MM.1S (cell line): ENCODE results near the gene SHOC1.

Experiments used
- DNase-seq: peaks from one replicate; pipeline ENCODE4 v3.0.0-alpha.2; 2015
- H2AFZ ChIP-seq: fragments of 300-600 bp; sonication (generic); 2 replicates; pipeline ENCODE4 v1.6.0; 2016; ENCODE audit warnings: antibody characterized with exemption, low read length
- H3F3A ChIP-seq: fragments of 300-600 bp; sonication (generic); 2 replicates; pipeline ENCODE4 v1.6.1; 2016; ENCODE audit warnings: mild to moderate bottlenecking, antibody characterized with exemption, low read length, moderate library complexity, mixed read lengths; ENCODE audit not compliant: insufficient read depth
- H3K27ac ChIP-seq: fragments of 300-600 bp; sonication (generic); 2 replicates; pipeline ENCODE4 v1.5.1; 2016; ENCODE audit warnings: mild to moderate bottlenecking, low read length
- H3K27me3 ChIP-seq: fragments of 300-600 bp; sonication (generic); replicated peaks from 2 replicates; pipeline ENCODE4 v1.6.0; 2016; ENCODE audit warnings: low read length; ENCODE audit not compliant: insufficient read depth
- H3K36me3 ChIP-seq: fragments of 300-600 bp; sonication (generic); replicated peaks from 2 replicates; pipeline ENCODE4 v1.6.1; 2016; ENCODE audit warnings: mild to moderate bottlenecking, low read length, mixed read lengths; ENCODE audit not compliant: insufficient read depth
- H3K4me1 ChIP-seq: fragments of 300-600 bp; sonication (generic); 2 replicates; pipeline ENCODE4 v1.6.1; 2016; ENCODE audit warnings: low read length, mixed read lengths
- H3K4me2 ChIP-seq: fragments of 300-600 bp; sonication (generic); 2 replicates; pipeline ENCODE4 v1.6.0; 2016; ENCODE audit warnings: low read depth, low read length
- H3K4me3 ChIP-seq: fragments of 300-600 bp; sonication (generic); 2 replicates; pipeline ENCODE4 v1.5.1; 2016; ENCODE audit warnings: low read length, mixed read lengths
- H3K79me2 ChIP-seq: fragments of 300-600 bp; sonication (generic); 2 replicates; pipeline ENCODE4 v1.6.1; 2016; ENCODE audit warnings: mixed run types, low read length, mixed read lengths
- H3K9ac ChIP-seq: fragments of 300-600 bp; sonication (generic); 2 replicates; pipeline ENCODE4 v1.6.1; 2016; ENCODE audit warnings: low read length, mixed read lengths
- H3K9me2 ChIP-seq: fragments of 300-600 bp; sonication (generic); replicated peaks from 2 replicates; pipeline ENCODE4 v1.6.1; 2016; ENCODE audit warnings: mild to moderate bottlenecking, low read length, mixed read lengths; ENCODE audit not compliant: insufficient read depth
- H3K9me3 ChIP-seq: fragments of 300-600 bp; sonication (generic); replicated peaks from 2 replicates; pipeline ENCODE4 v1.6.1; 2016; ENCODE audit warnings: mild to moderate bottlenecking, low read length, mixed read lengths; ENCODE audit not compliant: insufficient read depth
- H4K20me1 ChIP-seq: fragments of 300-600 bp; sonication (generic); 2 replicates; pipeline ENCODE4 v1.6.1; 2016; ENCODE audit warnings: mild to moderate bottlenecking, low read length, moderate library complexity, mixed read lengths; ENCODE audit not compliant: insufficient read depth
- CTCF ChIP-seq: fragments of 300-600 bp; sonication (generic); IDR thresholded peaks from 2 replicates; pipeline ENCODE4 v1.5.1; 2016; ENCODE audit warnings: antibody characterized with exemption, low read length, mixed read lengths
- EZH2 ChIP-seq: fragments of 300-600 bp; sonication (generic); optimal IDR thresholded peaks from 2 replicates; pipeline ENCODE3; 2017; ENCODE audit warnings: low read depth, mild to moderate bottlenecking, antibody characterized with exemption, low read length, mixed read lengths
- EZH2phosphoT487 ChIP-seq: fragments of 300-600 bp; sonication (generic); IDR thresholded peaks from 2 replicates; pipeline ENCODE4 v1.6.1; 2018; ENCODE audit warnings: antibody characterized with exemption, low read length

The SHOC1 gene

DNA sequence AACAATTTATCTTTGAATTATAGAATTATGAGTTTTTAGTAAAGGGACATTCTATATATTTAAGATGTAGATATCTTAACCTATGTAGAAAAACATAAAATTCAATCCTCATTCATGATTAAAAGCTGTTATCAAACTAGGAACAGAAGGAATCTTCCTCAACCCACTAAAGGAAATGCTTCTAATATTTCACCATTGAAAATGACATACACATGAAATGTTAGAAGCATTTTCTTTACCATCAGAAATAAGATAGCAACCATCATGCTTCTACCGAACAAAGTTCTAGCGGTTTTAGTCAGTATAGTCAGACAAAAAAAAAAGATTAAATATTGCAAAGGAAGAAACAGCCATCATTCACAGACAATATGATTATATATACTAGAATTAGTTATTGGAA is 32.2 kb downstream of the SHOC1 start:
- no peaks in the 10 kb centered on the region for H3K9me3 ChIP-seq
- no peak overlapping the region for H3K4me3 ChIP-seq
- no peaks in the 10 kb centered on the region for H3K27me3 ChIP-seq
- H4K20me1 ChIP-seq: no peaks in the 10 kb centered on the region
- H3K9me2 ChIP-seq: no peaks in the 10 kb centered on the region
- H3K79me2 ChIP-seq: no peaks in the 10 kb centered on the region
- no peak overlapping the region for H3K4me2 ChIP-seq
- no peaks in the 10 kb centered on the region for H3K36me3 ChIP-seq
- no peaks in the 10 kb centered on the region for H3F3A ChIP-seq
- H3K9ac ChIP-seq: no peak overlapping the region
- no peak for TF ChIP-seq EZH2phosphoT487
- no peak for TF ChIP-seq CTCF
- TF ChIP-seq EZH2: no peak
- no peak overlapping the region for H2AFZ ChIP-seq
- H3K27ac ChIP-seq: no peak overlapping the region
- H3K4me1 ChIP-seq: no peaks in the 10 kb centered on the region
- no peak for DNase-seq

DNA sequence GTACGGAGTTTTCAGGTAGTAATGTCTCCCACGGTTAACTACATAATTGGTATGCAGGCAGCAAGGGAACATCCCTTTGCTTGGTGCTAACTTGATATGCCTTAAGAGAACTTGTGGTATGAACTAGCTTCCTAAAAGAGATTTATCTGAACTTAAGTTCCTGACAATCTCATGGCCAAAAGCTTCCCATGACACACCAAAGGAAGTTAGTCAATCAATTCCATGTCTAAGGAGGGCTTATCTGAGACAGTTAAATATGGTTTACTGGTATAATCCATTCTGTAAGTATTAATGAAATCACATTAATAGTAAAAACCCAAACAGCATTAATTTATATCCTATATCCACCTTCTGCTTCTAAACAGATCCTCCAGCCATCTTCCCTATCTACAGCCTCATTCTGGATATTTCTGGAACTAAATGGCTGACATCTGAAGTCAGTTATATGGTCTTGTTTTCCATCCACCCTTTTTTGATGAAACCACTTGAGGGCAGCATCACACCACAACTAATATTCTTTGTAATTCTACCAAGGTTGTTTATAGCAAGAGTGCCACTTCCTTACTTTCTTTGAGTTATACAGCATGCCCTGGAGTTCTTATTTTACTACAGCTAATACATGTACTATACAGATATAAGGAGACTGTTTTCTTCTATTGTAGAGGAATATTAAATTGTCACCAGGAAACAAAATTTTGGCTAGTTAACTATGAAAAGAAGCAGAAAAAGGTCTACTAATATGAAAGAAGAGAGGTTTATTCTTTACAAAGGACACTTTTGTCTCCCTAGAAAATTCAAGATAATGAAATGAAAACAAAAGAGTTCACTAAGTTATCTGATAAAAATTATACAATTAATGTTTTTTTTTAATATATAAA is 34.7 kb downstream of the SHOC1 start:
- Histone ChIP-seq H3K4me2 (no peak overlapping the region), H2AFZ (no peak overlapping the region), H3K9me3 (no peaks in the 10 kb centered on the region), H3K9ac (no peak overlapping the region), H3K4me1 (no peaks in the 10 kb centered on the region), H3K36me3 (no peaks in the 10 kb centered on the region), H3K27ac (no peak overlapping the region), H3F3A (no peaks in the 10 kb centered on the region), H3K9me2 (no peaks in the 10 kb centered on the region), H3K79me2 (no peaks in the 10 kb centered on the region), H4K20me1 (no peaks in the 10 kb centered on the region), H3K4me3 (no peak overlapping the region), H3K27me3 (no peaks in the 10 kb centered on the region)
- DNase-seq: peak; percentile 74
- peak; percentile 72 for TF ChIP-seq CTCF
- TF ChIP-seq EZH2phosphoT487: no peak

DNA sequence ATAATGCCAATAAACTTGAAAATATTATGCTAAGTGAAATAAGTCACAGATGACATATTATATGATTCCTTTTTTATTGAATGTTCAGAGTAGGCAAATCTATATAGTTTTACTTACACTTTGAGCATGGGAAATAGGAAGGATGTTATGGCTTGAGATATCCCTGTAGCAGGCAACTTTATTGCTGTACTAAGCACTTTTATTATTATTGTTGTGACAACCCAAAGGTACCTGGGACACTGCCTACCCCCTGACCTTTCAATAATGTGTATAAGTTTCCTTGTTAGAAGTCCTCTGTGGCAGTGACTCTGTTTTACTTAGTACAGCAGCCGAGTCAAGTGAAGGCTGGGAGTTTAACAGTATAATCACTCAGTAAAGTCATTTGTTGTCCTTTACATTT is 39.9 kb downstream of the SHOC1 start:
- Histone ChIP-seq H3F3A (no peaks in the 10 kb centered on the region), H3K36me3 (no peaks in the 10 kb centered on the region), H3K27me3 (no peaks in the 10 kb centered on the region), H3K9me2 (no peaks in the 10 kb centered on the region), H3K4me2 (no peak overlapping the region), H3K79me2 (no peaks in the 10 kb centered on the region), H2AFZ (no peak overlapping the region), H3K9me3 (no peaks in the 10 kb centered on the region), H4K20me1 (no peaks in the 10 kb centered on the region), H3K4me3 (no peak overlapping the region), H3K4me1 (no peaks in the 10 kb centered on the region), H3K27ac (no peak overlapping the region), H3K9ac (no peak overlapping the region)
- TF ChIP-seq EZH2 (no peak), EZH2phosphoT487 (no peak), CTCF (no peak)
- no peak for DNase-seq
